CD4-positive, alpha-beta T cell (primary cell): ENCODE results near the gene GPA33. TPM values are rescaled to one million over a fixed set of nuclear protein-coding genes. Genes with fewer than 3 reads are reported as not detected.

Experiments
- ATAC-seq: fragments of 200-7000 bp; cut with Tn5 transposase; one replicate; pipeline ENCODE4 v1.10.0; 2022; ENCODE audit warnings: mild to moderate bottlenecking; ENCODE audit not compliant: poor library complexity
- CTCF ChIA-PET: fragments of 350-600 bp; sonication (Branson Sonifier 250); formaldehyde crosslinking; loops from one replicate; lab custom pipeline; 2021; ENCODE audit warnings: antibody characterized with exemption, inconsistent platforms; lab: Charles Lee
- POLR2A ChIA-PET: fragments of 350-600 bp; sonication (Branson Sonifier 250); formaldehyde crosslinking; loops from one replicate; lab custom pipeline; 2021; ENCODE audit warnings: antibody characterized with exemption, inconsistent platforms; lab: Charles Lee
- DNase-seq, 14 experiments: peaks; one replicate each; pipeline ENCODE4 v3.0.0-alpha.2; 2013 to 2020; ENCODE audit warnings: mixed read lengths in 2 of 14
- H3K27ac ChIP-seq, 2 donors: one replicate each; pipeline versions ENCODE4 v1.5.1 to v1.7.0; 2013; ENCODE audit warnings: low read length in 2 of 2, low read depth in 1 of 2, mild to moderate bottlenecking in 1 of 2
- H3K27me3 ChIP-seq, 2 experiments: 1 replicate in 1 of 2; 2 replicates in 1 of 2; pipeline versions ENCODE4 v1.6.1 to v1.7.0; 2013; ENCODE audit warnings: low read length in 2 of 2, control low read depth in 1 of 2, mild to moderate bottlenecking in 1 of 2, moderate library complexity in 1 of 2; ENCODE audit not compliant: insufficient read depth in 2 of 2, control insufficient read depth in 1 of 2
- H3K36me3 ChIP-seq: one replicate; pipeline ENCODE4 v1.6.1; 2013; ENCODE audit warnings: low read length, control low read depth; ENCODE audit not compliant: insufficient read depth
- H3K4me1 ChIP-seq: one replicate; pipeline ENCODE4 v1.6.1; 2013; ENCODE audit warnings: low read length, control low read depth; ENCODE audit not compliant: insufficient read depth
- H3K4me3 ChIP-seq: one replicate; pipeline ENCODE4 v1.5.1; 2013; ENCODE audit warnings: mild to moderate bottlenecking, low read length, moderate library complexity
- H3K9me3 ChIP-seq, 2 experiments: 1 replicate in 1 of 2; 2 replicates in 1 of 2; pipeline versions ENCODE4 v1.6.1 to v1.7.0; 2013; ENCODE audit warnings: low read length in 2 of 2, mild to moderate bottlenecking in 2 of 2, control low read depth in 1 of 2, moderate library complexity in 1 of 2; ENCODE audit not compliant: control insufficient read depth in 1 of 2, insufficient read depth in 1 of 2
- H3K27ac Mint-ChIP-seq: one replicate; pipeline ENCODE4 v1.8.0; 2020; ENCODE audit warnings: mixed read lengths
- H3K27me3 Mint-ChIP-seq: one replicate; pipeline ENCODE4 v1.8.0; 2021; ENCODE audit warnings: mixed read lengths
- H3K36me3 Mint-ChIP-seq: one replicate; pipeline ENCODE4 v1.8.0; 2021; ENCODE audit warnings: low read depth, mixed read lengths
- H3K4me1 Mint-ChIP-seq: one replicate; pipeline ENCODE4 v1.8.0; 2021; ENCODE audit warnings: low read depth, mixed read lengths
- H3K4me3 Mint-ChIP-seq: one replicate; pipeline ENCODE4 v1.8.0; 2020; ENCODE audit warnings: mild to moderate bottlenecking, mixed read lengths
- H3K9me3 Mint-ChIP-seq: one replicate; pipeline ENCODE4 v1.8.0; 2020; ENCODE audit warnings: mixed read lengths
- intact Hi-C, 2 experiments: fragments of 100-400 bp; cut with DNase I in 1 of 2; cut with micrococcal nuclease in 1 of 2; formaldehyde crosslinking; loops; one replicate each; pipeline versions ENCODE4 v1.15.1 to v1.9.0; 2023 to 2025; cut with DNase I, micrococcal nuclease
- total RNA-seq, 174 experiments: library from RNA in 2 of 174; stranded (reverse) in 2 of 174; gene quantifications; one replicate each; pipeline ENCODE4 v1.2.3 and lab custom pipeline; 2021 to 2026
- TF ChIP-seq, protein P1 (sequence below): fragments of 200-600 bp; IDR thresholded peaks from one replicate; pipeline ENCODE4 v1.8.0; 2022; ENCODE audit warnings: antibody characterized with exemption, mild to moderate bottlenecking

Gene GPA33
- total RNA-seq, 2 experiments from 2014 or later = 4.8 to 5.0 TPM

DNA sequence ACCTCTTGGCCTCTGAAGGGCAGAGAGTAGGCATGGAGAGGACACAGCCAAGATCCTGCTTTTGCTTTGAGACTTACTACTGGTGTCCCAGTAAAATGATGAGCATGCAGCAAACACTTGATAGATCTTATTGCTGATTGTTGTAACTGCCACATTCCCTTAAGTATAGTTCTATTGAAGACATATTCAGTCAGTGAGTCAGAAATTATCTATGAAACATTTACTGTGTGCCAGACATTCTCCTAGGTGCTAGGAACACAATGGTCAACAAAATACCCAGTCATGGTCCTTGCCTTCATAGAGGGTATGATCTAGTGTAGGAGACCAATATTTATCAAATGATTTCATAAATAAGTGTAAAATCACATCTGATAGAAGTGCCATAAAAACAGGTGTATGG is 17.3 kb upstream of the GPA33 start:
- Mint-ChIP-seq H3K36me3 (peaks cover 12% of the 10 kb centered on the region), H3K4me3 (no peak overlapping the region), H3K27ac (no peak overlapping the region), H3K9me3 (peaks cover 24% of the 10 kb centered on the region), H3K4me1 (peaks cover 78% of the 10 kb centered on the region), H3K27me3 (no peaks in the 10 kb centered on the region)
- no peak overlapping the region for H3K27ac ChIP-seq
- POLR2A ChIA-PET = interaction anchor here (2.1 kb wide), 1 partner anchor 15 kb away, joined by 9 read pairs; no protein-coding TSS in a partner anchor
- ATAC-seq (no peak), DNase-seq (no peak)
- TF ChIP-seq, protein P1, sequence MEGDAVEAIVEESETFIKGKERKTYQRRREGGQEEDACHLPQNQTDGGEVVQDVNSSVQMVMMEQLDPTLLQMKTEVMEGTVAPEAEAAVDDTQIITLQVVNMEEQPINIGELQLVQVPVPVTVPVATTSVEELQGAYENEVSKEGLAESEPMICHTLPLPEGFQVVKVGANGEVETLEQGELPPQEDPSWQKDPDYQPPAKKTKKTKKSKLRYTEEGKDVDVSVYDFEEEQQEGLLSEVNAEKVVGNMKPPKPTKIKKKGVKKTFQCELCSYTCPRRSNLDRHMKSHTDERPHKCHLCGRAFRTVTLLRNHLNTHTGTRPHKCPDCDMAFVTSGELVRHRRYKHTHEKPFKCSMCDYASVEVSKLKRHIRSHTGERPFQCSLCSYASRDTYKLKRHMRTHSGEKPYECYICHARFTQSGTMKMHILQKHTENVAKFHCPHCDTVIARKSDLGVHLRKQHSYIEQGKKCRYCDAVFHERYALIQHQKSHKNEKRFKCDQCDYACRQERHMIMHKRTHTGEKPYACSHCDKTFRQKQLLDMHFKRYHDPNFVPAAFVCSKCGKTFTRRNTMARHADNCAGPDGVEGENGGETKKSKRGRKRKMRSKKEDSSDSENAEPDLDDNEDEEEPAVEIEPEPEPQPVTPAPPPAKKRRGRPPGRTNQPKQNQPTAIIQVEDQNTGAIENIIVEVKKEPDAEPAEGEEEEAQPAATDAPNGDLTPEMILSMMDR = no peak
- no peaks in the 10 kb centered on the region for H3K36me3 ChIP-seq
- CTCF ChIA-PET = no interaction called here
- H3K27me3 ChIP-seq = no peaks in the 10 kb centered on the region
- peaks cover 0 to 3% of the 10 kb centered on the region in 2 experiments for H3K9me3 ChIP-seq
- intact Hi-C loops = no loop called here
- peaks cover 29% of the 10 kb centered on the region for H3K4me1 ChIP-seq
- H3K4me3 ChIP-seq = no peak overlapping the region

DNA sequence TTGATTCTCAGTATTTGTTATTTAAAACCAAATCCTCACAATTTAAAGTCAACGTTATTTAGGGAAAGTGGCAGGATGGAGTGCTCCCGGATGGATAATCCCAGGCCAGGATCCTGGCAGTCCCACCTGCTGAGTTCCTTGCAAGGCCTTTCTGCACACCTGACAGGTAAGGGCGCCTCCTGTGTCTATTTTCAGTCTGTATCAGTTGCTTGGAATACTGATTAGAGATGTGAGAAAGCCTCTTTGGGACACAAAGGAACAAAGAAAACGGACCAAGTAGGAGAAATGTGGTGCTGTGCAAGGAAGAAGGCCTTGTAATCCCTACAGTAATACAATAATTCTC is 15.9 kb upstream of the GPA33 start:
- Mint-ChIP-seq H3K36me3 (peaks cover 12% of the 10 kb centered on the region), H3K27me3 (no peaks in the 10 kb centered on the region), H3K9me3 (peaks cover 16% of the 10 kb centered on the region), H3K4me1 (peaks cover 64% of the 10 kb centered on the region), H3K4me3 (no peak overlapping the region), H3K27ac (no peak overlapping the region)
- H3K4me3 ChIP-seq = no peak overlapping the region
- DNase-seq (no peak), ATAC-seq (no peak)
- TF ChIP-seq, protein P1 = no peak
- H3K27me3 ChIP-seq = no peaks in the 10 kb centered on the region
- peaks cover 29% of the 10 kb centered on the region for H3K4me1 ChIP-seq
- POLR2A ChIA-PET = no interaction called here
- H3K36me3 ChIP-seq = no peaks in the 10 kb centered on the region
- H3K27ac ChIP-seq = no peak overlapping the region
- CTCF ChIA-PET = no interaction called here
- H3K9me3 ChIP-seq = peaks cover 0 to 3% of the 10 kb centered on the region in 2 experiments
- intact Hi-C loops = no loop called here

DNA sequence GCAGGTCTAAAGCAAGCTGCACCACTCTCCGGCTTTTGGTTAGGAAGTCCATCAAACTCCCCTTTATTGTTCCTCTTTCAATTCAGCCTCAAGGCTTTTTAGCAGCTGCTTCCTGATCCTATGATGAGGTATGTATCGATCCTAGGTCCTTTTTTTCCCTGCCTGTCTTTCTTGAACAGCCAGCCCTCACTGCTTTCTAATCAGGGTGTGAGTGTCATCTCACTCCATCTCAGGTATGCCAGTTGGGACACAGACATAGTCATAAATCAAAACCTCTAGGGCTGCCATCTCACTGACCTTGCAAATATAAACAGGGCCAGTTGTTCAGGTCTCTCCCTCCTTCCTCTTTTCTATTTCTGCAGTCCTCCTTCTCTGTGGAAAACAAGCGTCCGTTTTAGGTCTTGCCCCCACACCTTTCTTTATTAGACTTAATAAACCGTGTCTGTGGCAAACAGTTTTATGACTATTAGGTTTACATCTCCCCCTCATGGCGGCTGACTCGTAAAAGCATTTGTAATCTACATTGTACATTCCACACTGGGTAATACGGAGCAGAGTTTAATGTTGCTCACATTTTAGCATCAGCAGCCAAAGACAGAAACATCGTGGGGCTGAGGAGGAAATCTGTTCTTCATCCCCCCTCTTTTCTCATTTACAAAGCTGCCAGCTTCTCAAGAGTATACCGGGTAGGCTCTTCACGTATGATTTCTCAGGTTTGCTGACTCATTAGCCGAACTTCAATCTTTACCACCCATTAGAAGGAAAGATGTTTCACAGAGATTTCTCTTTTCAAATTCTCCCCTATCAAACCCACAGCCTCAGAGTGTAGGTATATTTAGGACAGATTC is 15.3 kb upstream of the GPA33 start:
- no peak for DNase-seq
- Mint-ChIP-seq H3K4me1 (peaks cover 58% of the 10 kb centered on the region), H3K36me3 (peaks cover 6% of the 10 kb centered on the region), H3K27me3 (no peaks in the 10 kb centered on the region), H3K27ac (no peak overlapping the region), H3K4me3 (no peak overlapping the region), H3K9me3 (peaks cover 10% of the 10 kb centered on the region)
- intact Hi-C loops = no loop called here
- POLR2A ChIA-PET = interaction anchor here (0.5 to 1.2 kb wide), 4 partner anchors 13 to 230 kb away, joined by 3 to 4 read pairs (median 4); partner anchors contain the start of gene TADA1
- no peak overlapping the region for H3K27ac ChIP-seq
- H3K9me3 ChIP-seq = peaks cover 0 to 3% of the 10 kb centered on the region in 2 experiments
- H3K4me1 ChIP-seq = peaks cover 26% of the 10 kb centered on the region
- no peaks in the 10 kb centered on the region for H3K27me3 ChIP-seq
- no peak for ATAC-seq
- CTCF ChIA-PET = interaction anchor here (0.8 kb wide), 1 partner anchor 163 kb away, joined by 3 read pairs; no protein-coding TSS in a partner anchor
- no peaks in the 10 kb centered on the region for H3K36me3 ChIP-seq
- TF ChIP-seq, protein P1 = no peak
- H3K4me3 ChIP-seq = no peak overlapping the region
